GM19395 (cell line): ENCODE results near the gene CNOT6L.

ENCODE experiments used
- ATAC-seq: cut with Tn5 transposase; IDR thresholded peaks from one replicate; pipeline ENCODE4 v1.9.1; 2021; ENCODE audit warnings: mild to moderate bottlenecking, moderate library complexity; ENCODE audit not compliant: unreplicated experiment

CNOT6L gene

DNA sequence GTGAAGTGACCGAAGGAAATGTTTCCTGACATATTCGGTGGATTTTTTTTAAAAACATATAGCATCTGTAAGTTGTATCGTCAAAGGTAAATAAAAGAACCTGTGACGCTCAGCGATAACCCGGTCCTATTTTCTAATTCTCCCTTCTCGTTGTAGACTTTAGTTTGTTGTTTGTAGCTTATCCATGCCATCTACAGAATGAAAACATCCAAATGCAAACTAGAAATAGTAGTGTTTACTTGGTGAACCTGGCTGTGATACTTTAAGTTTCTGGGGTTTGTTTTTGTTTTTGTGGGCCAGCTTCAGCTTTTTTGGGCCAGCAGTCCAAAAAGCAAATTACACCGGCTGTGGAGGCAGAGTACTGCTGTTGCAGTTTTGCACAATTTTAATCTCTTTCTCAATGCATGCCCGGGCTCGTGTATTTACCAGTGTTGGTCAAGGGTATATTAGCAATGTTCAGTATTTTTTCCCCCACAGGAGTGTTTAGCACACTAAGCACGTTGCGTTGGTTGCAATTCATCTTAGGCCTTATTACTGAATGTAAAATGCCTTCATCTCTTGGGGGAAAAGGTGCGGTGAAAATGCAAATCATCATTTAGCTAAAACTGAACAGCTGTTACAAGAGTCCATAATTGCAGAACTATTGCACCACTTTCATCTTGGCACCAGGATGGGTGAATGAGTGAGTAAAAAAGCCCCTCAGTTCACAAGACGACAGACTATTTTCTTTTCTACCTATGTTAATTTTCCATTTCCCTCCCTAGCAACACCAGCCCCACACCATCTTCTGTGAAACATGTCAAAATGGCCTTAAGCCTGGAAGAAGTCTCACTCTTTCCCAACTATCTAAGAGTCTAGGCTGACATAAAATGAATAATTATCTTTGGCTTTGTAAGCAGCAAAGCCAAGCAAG lies 1.7 kb upstream of the CNOT6L start:
- ATAC-seq, result no peak

DNA sequence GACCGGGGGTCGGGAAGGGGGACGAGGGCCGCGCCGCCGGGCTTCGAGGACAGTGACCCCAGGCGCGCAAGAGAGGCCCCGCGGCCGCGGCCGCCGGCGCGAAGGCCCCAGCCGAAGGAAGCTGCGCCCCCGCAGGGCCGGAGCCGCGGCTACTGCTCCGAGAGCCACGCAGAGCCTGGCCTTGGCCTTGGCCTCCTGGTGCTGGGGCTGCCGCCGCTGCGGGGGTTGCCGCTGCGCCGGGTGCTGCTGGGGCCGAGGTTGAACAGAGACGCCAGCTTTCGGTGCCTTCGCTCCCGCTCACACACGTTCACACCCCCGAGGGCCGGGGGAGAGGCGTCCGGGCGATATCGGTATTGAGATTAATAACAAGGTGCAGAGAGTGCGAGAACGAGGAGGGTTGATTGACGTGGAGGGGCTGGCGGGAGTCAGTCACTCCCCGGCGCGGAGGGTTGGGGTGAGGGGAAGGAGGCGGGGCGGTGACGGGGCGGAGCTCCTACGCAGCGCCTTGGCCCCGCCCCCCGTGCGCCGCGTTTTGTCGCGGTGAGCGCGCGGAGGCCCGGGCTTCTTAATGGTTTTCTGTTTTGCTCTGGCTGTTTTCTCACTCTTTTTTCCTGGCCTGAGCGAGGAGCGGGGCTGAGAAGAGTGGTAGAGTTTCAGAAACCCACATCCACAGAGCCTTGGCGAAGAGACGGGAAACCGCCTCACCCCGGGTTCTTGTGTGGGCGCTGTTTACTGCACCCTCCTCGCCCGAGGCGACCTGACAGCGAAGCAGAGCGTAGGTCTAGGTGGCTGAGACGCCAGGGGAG lies 878 bp upstream of the CNOT6L start:
- ATAC-seq, result peak; percentile 75

- ATAC-seq, result peak; percentile 15
These were observed 255 bp upstream of the CNOT6L start for GRCh38 chr4:77819404-77819842.

- peak; percentile 40 for ATAC-seq
These were observed 1.0 kb downstream of the CNOT6L start for GRCh38 chr4:77818073-77818601.

DNA sequence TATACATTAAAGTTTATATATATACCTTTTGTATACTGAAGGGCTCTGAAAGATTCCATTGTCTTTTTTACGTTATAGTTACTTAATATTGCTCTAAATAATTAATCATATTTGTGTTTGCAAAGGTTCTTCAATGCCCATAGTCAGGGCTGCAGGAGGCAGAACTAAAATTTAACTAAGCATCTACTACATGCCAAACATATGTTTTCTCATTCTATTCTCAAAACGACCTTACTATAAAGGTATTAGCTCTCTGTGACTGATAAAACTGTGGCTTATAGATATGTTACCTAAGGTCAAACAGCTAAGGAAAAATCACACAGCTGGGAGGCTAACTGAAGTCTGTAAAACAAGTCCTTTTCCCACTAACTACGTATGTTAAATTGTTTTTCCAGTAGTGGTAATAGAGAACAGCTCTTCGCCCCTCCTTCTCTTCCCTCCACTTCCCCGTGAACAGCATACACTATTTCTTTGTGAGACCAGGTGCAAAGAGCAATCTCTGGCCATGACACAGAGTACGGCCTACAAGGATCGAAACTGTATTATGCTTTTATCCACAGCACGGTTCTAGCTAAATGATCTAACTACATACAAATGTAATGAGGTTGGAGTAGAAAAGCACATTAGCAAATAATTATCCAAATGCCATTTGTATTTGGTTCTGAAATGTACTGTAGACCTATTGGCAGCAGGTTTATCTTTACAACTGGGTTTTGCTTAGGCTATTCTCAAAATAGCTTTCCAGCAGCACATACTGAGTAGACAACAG lies 1.7 kb downstream of the CNOT6L start:
- peak; percentile 11 for ATAC-seq

DNA sequence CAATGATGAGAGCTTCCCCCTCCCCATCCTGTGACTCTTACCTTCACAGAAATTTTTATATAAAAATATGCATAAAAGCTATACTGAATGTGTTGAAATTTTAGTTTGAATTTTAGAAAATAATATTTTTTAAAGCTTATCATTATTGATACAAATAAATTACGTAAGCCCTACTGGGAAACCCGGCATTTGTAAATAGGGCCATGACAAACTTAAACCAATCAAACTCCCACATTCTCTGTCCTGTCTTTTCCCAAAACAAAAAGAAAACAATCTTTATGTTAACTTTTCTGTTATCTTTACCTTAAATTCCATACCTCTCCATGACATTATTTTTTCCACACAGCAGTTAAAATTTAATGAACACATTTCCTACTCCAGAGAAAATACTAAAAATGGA lies 2.6 kb downstream of the CNOT6L start:
- ATAC-seq, result no peak

DNA sequence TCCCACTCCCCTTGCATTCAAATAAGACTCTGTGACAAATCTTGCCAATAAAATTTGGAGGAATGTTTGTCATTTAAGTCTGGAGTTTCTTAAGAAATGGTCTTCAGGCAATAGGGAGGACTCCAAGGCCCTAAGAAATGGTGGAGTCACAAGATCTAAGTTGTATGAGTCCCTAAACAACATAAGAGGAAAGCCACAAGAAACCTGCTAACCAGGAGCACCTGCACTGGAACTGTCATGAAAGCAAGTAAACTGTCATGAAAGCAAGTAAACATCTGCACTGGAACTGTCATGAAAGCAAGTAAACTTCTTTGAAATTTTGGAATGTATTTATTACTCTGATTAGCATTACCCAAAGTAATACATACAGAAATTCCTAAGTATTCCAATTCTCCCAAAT lies 3.5 kb downstream of the CNOT6L start:
- no peak for ATAC-seq

- ATAC-seq, result no peak
These were observed 13.3 kb downstream of the CNOT6L start for GRCh38 chr4:77805840-77806239.

DNA sequence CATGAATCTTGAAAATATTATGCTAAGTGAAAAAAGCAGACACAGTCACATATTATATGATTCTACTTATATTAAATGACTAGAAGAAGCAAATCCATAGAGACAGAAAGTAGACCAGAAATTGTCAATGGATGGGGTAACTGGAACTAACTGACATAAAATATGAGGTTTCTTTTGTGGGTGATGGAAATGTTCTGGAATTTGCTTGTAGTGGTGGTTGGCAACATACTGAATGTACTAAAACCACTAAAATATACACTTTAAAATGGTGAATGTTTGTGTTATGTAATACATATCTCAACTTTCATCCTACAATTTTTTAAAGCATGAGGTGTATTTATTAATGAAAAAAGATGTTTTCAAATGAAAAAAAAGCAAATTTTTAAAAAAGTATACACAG lies 14.7 kb downstream of the CNOT6L start:
- no peak for ATAC-seq

- no peak for ATAC-seq
These were observed 16.8 kb downstream of the CNOT6L start for GRCh38 chr4:77802402-77802801.

GRCh38 chr4:77801260-77801608 lies 17.9 kb downstream of the CNOT6L start:
- no peak for ATAC-seq

DNA sequence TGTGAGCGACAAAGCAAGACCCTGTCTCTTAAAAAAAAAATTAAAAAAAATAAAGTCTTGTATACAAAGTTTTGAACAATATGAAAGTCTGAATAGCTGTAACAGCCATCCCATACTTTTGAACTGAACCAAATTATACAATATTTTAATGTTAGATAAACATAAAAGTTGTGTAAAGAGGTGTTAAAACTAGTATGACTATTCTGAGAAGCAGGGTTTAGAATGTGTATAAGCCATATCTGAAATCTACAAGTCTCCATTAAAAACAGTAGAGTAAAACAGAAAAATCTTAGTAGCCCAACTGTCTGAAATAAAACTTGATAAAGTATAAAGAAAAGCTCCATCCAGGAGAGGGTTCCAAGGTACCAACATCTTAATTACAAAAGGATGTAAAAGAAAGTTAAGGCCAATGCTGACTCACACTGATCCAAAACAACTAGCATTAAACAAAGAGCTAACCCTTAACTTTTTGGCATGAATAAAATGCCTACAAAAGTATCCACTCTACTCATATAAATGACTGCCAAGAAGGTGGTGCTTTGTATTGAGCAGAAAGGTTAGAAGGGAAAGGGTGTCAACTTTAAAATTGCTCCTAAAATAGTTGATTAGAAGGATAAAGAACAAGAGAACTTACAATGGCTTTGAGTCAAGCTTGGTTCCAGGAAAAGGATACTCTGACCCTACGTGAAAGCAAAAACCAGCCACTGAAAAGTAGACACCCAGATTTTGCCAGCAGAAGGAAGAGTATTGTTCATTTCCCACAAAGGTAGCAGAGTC lies 18.5 kb downstream of the CNOT6L start:
- no peak for ATAC-seq

DNA sequence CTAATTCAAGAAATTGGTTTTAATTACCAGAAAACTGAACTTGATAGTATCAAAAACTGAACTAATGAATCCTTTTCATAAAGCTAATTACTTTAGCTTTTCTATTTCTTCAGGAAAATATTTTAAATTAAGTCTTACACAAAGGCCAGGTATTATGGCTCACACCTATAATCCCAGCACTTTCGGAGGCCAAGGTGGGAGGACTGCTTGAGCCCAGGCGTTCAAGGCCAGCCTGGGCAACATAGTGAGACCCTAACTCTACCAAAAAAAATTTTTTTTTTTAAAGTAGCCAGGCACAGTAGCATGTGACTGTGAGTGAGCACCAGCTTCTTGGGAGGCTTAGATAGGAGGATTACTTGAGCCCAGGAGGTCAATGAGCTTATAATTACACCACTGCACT lies 19.1 kb downstream of the CNOT6L start:
- ATAC-seq, result no peak

DNA sequence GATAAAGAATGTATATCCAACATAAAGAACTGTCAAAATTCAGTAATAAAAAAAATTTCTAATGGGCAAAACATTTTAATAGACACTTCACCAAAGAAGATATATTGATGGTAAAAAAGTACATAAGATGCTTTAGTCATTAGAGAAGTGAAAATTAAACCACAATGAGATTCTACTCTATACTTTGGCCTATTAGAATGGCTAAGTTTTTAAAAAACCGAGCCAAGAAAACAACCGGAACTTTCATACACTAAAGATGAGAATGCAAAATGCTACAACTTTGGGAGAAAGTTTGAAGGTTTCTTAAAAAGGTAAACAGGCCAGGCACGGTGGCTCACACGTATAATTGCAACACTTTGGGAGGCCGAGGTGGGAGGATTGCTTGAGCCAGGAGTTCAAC lies 20.8 kb downstream of the CNOT6L start:
- no peak for ATAC-seq

DNA sequence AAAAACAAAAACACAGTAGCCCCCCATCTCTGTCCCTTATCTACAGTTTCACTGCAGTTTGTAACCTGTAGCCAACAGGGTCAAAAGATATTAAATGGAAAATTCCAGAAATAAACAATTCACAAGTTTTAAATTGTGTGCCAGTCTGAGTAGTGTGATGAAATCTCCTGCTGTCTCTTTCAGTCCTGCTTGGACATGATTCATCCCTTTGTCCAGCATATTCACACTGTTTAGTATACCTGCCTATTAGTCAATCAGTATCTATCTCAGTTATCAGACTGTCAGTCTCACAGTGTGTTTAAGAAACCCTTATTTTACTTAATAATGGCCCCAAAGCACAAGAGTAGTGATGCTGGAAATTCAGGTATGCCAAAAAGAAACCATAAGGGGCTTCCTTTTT lies 21.9 kb downstream of the CNOT6L start:
- no peak for ATAC-seq

GRCh38 chr4:77795326-77795725 lies 23.8 kb downstream of the CNOT6L start:
- ATAC-seq, result no peak

DNA sequence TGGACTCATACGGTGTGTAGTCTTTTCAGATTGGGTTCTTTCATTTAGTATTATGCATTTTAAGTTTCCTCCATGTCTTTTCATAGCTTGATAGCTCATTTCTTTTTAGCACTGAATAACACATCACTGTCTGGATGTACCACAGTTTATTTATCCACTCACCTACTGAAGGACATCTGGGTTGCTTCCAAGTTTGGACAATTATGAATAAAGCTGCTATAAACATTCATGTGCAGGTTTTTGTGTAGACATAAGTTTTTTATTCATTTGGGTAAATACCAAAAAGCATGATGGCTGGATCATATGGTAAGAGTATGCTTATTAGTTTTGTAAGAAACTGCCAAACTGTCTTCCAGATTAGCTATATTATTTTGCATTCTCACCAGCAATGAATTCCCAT lies 29.0 kb downstream of the CNOT6L start:
- no peak for ATAC-seq

- ATAC-seq, result no peak
These were observed 30.2 kb downstream of the CNOT6L start for GRCh38 chr4:77788990-77789389.

GRCh38 chr4:77787969-77788368 lies 31.2 kb downstream of the CNOT6L start:
- ATAC-seq, result no peak

- no peak for ATAC-seq
These were observed 33.5 kb downstream of the CNOT6L start for GRCh38 chr4:77785669-77786068.
